H1 (cell line): ENCODE results near the gene IGSF11. TPM values are rescaled to one million over a fixed set of nuclear protein-coding genes. Genes with fewer than 3 reads are reported as not detected.
"Not testable (repeated sequence)": the region's sequence is repeated elsewhere in the genome, so short reads cannot be mapped to it uniquely, and the experiment has no call there.

Experiments used
- CTCF ChIA-PET: fragments of 300-600 bp; sonication (Branson Sonifier 250); formaldehyde crosslinking; loops from one replicate; lab custom pipeline; 2021; ENCODE audit not compliant: partially characterized antibody; lab: Charles Lee
- POLR2A ChIA-PET: fragments of 300-600 bp; sonication (Branson Sonifier 250); formaldehyde crosslinking; loops from one replicate; lab custom pipeline; 2021; ENCODE audit warnings: inconsistent platforms; ENCODE audit not compliant: partially characterized antibody; lab: Charles Lee
- DNase-seq, 2 experiments: peaks; one replicate each; pipeline versions ENCODE4 v3.0.0 to v3.0.0-alpha.2; 2010 to 2022; ENCODE audit warnings: low spot score in 2 of 2, low read depth in 1 of 2, mixed read lengths in 1 of 2
- FAIRE-seq: peaks from 2 replicates; lab custom pipeline; 2011; peaks lifted over from hg19 to GRCh38; lab: Jason Lieb, UNC
- H2AFZ ChIP-seq: 2 replicates; pipeline ENCODE4 v1.8.1; 2012; ENCODE audit warnings: low read length, inconsistent platforms
- H2AK5ac ChIP-seq: 2 replicates; pipeline ENCODE4 v1.6.1; 2013; ENCODE audit warnings: low read depth, low read length
- H2BK120ac ChIP-seq: replicated peaks from 2 replicates; pipeline ENCODE3; 2013; ENCODE audit warnings: low read depth, low read length, inconsistent platforms
- H2BK12ac ChIP-seq: 2 replicates; pipeline ENCODE4 v1.6.1; 2013; ENCODE audit warnings: low read depth, low read length
- H2BK15ac ChIP-seq: 2 replicates; pipeline ENCODE4 v1.6.1; 2013; ENCODE audit warnings: low read length
- H2BK20ac ChIP-seq: 2 replicates; pipeline ENCODE4 v1.6.1; 2013; ENCODE audit warnings: low read length
- H2BK5ac ChIP-seq: 2 replicates; pipeline ENCODE4 v1.6.1; 2013; ENCODE audit warnings: low read depth, low read length
- H3K14ac ChIP-seq: 2 replicates; pipeline ENCODE4 v1.6.1; 2013; ENCODE audit warnings: inconsistent platforms; ENCODE audit not compliant: insufficient read length
- H3K18ac ChIP-seq: 2 replicates; pipeline ENCODE4 v1.6.1; 2013; ENCODE audit warnings: low read length; ENCODE audit errors: extremely low read depth
- H3K23ac ChIP-seq: 2 replicates; pipeline ENCODE4 v1.6.1; 2013; ENCODE audit warnings: inconsistent platforms; ENCODE audit not compliant: insufficient read length
- H3K23me2 ChIP-seq: 2 replicates; pipeline ENCODE4 v1.6.1; 2013; ENCODE audit warnings: low read depth, low read length
- H3K27ac ChIP-seq: 2 replicates; pipeline ENCODE4 v1.6.1; 2011; ENCODE audit warnings: low read depth, low read length, inconsistent platforms
- H3K27me3 ChIP-seq, 4 experiments: replicated peaks in 1 of 4; 1 replicate in 1 of 4; 2 replicates in 3 of 4; pipeline versions ENCODE4 v1.6.1 to v1.8.1; 2011 to 2013; ENCODE audit warnings: low read length in 3 of 4, mild to moderate bottlenecking in 3 of 4, inconsistent platforms in 2 of 4, mixed read lengths in 2 of 4, moderate library complexity in 1 of 4; ENCODE audit not compliant: control insufficient read depth in 3 of 4, insufficient read depth in 3 of 4; ENCODE audit errors: extremely low read depth in 1 of 4
- H3K36me3 ChIP-seq, 4 experiments: 2 replicates each; pipeline versions ENCODE4 v1.6.1 to v1.8.1; 2011 to 2013; ENCODE audit warnings: mild to moderate bottlenecking in 4 of 4, low read length in 3 of 4, moderate library complexity in 2 of 4, control low read depth in 1 of 4, inconsistent platforms in 1 of 4; ENCODE audit not compliant: insufficient read depth in 4 of 4, control insufficient read depth in 2 of 4
- H3K4ac ChIP-seq: replicated peaks from 2 replicates; pipeline ENCODE3; 2013; ENCODE audit warnings: low read length, low read depth, mixed read lengths, inconsistent platforms; ENCODE audit not compliant: insufficient read length
- H3K4me1 ChIP-seq, 4 experiments: replicated peaks in 1 of 4; 1 replicate in 1 of 4; 2 replicates in 3 of 4; pipeline versions ENCODE4 v1.6.1 to v1.8.1; 2011 to 2013; ENCODE audit warnings: low read length in 3 of 4, inconsistent platforms in 2 of 4, mixed read lengths in 1 of 4; ENCODE audit not compliant: insufficient read depth in 4 of 4, control insufficient read depth in 3 of 4
- H3K4me2 ChIP-seq, 2 experiments: 2 replicates each; pipeline versions ENCODE4 v1.6.1 to v1.8.1; 2011 to 2013; ENCODE audit warnings: low read depth in 2 of 2, low read length in 2 of 2, control low read depth in 1 of 2, inconsistent platforms in 1 of 2, mild to moderate bottlenecking in 1 of 2; ENCODE audit not compliant: insufficient read depth in 1 of 2
- H3K4me3 ChIP-seq, 4 experiments: fragments of 200-600, 300-600 bp in 1 of 4; sonication (generic), shearing (Covaris generic), sonication (Bioruptor Twin) in 1 of 4; 2 replicates each; pipeline versions ENCODE4 v1.5.1 to v1.8.1; 2011 to 2016; ENCODE audit warnings: low read length in 4 of 4, low read depth in 3 of 4, control low read depth in 2 of 4, inconsistent platforms in 2 of 4, mild to moderate bottlenecking in 2 of 4, mixed read lengths in 1 of 4, moderate library complexity in 1 of 4; ENCODE audit not compliant: insufficient read depth in 2 of 4; ENCODE audit errors: extremely low read depth in 1 of 4
- H3K56ac ChIP-seq: replicated peaks from 2 replicates; pipeline ENCODE3; 2013; ENCODE audit warnings: low read depth, mild to moderate bottlenecking, mixed read lengths, low read length, inconsistent platforms; ENCODE audit not compliant: insufficient read length
- H3K79me1 ChIP-seq: 2 replicates; pipeline ENCODE4 v1.6.1; 2013; ENCODE audit warnings: low read depth, low read length, control low read depth
- H3K79me2 ChIP-seq, 2 experiments: 2 replicates each; pipeline versions ENCODE4 v1.6.1 to v1.8.1; 2012 to 2013; ENCODE audit warnings: low read length in 2 of 2, mild to moderate bottlenecking in 2 of 2, inconsistent platforms in 1 of 2; ENCODE audit not compliant: insufficient read depth in 2 of 2, control insufficient read depth in 1 of 2
- H3K9ac ChIP-seq, 4 experiments: replicated peaks in 1 of 4; 1 replicate in 1 of 4; 2 replicates in 3 of 4; pipeline versions ENCODE4 v1.6.1 to v1.8.1; 2011 to 2013; ENCODE audit warnings: low read depth in 3 of 4, low read length in 3 of 4, control low read depth in 2 of 4, mild to moderate bottlenecking in 2 of 4, moderate library complexity in 2 of 4, inconsistent platforms in 1 of 4; ENCODE audit errors: extremely low read depth in 1 of 4
- H3K9me3 ChIP-seq, 2 experiments: 2 replicates each; pipeline versions ENCODE4 v1.6.1 to v1.8.1; 2012 to 2013; ENCODE audit warnings: mild to moderate bottlenecking in 2 of 2, moderate library complexity in 2 of 2, control low read depth in 1 of 2, inconsistent platforms in 1 of 2, low read depth in 1 of 2, low read length in 1 of 2, mixed read lengths in 1 of 2; ENCODE audit not compliant: insufficient read depth in 2 of 2
- H4K20me1 ChIP-seq, 2 experiments: replicated peaks in 1 of 2; 2 replicates each; pipeline versions ENCODE3 to v1.8.1; 2011 to 2013; ENCODE audit warnings: inconsistent platforms in 2 of 2, low read length in 2 of 2, mild to moderate bottlenecking in 1 of 2; ENCODE audit not compliant: insufficient read depth in 2 of 2, control insufficient read depth in 1 of 2
- H4K5ac ChIP-seq: 2 replicates; pipeline ENCODE4 v1.6.1; 2013; ENCODE audit warnings: low read length, low read depth, mixed read lengths, inconsistent platforms; ENCODE audit not compliant: insufficient read length
- H4K8ac ChIP-seq: 2 replicates; pipeline ENCODE4 v1.8.0; 2013; ENCODE audit warnings: mild to moderate bottlenecking, moderate library complexity, low read length, inconsistent platforms; ENCODE audit not compliant: insufficient read depth; ENCODE audit errors: extremely low read depth
- H4K91ac ChIP-seq: replicated peaks from 2 replicates; pipeline ENCODE3; 2013; ENCODE audit warnings: low read length, mixed read lengths, inconsistent platforms; ENCODE audit not compliant: insufficient read length
- GTF2F1 ChIP-seq: IDR thresholded peaks from 2 replicates; pipeline ENCODE4 v1.6.1; 2012; ENCODE audit warnings: low read depth, low read length, improper control_type of control experiment, borderline replicate concordance
- JUN ChIP-seq: IDR thresholded peaks from 2 replicates; pipeline ENCODE4 v1.6.1; 2011; ENCODE audit warnings: low read depth, mild to moderate bottlenecking, improper control_type of control experiment, low read length
- MAFK ChIP-seq: IDR thresholded peaks from 2 replicates; pipeline ENCODE4 v1.6.1; 2012; ENCODE audit warnings: low read depth, mild to moderate bottlenecking, improper control_type of control experiment, low read length
- POLR2A ChIP-seq, 2 experiments: IDR thresholded peaks; 1 replicate in 1 of 2; 2 replicates in 1 of 2; pipeline ENCODE4 v1.6.1; 2011; ENCODE audit warnings: low read depth in 2 of 2, low read length in 2 of 2, mild to moderate bottlenecking in 2 of 2; ENCODE audit errors: control extremely low read depth in 1 of 2
- POU5F1 ChIP-seq: IDR thresholded peaks from 2 replicates; pipeline ENCODE4 v1.6.1; 2011; ENCODE audit warnings: low read depth, mild to moderate bottlenecking, low read length, moderate library complexity
- SAP30 ChIP-seq: fragments of 300-600 bp; sonication (generic); IDR thresholded peaks from 2 replicates; pipeline ENCODE4 v1.7.1; 2012; ENCODE audit warnings: low read length, moderate library complexity, mild to moderate bottlenecking, inconsistent platforms; ENCODE audit not compliant: insufficient read depth, insufficient replicate concordance
- WGBS, 2 experiments: shearing (Covaris generic) in 1 of 2; methylation state at CpG; one replicate each; pipeline versions ENCODE4 v1.1.6 to v1.1.7; 2013 to 2015; ENCODE audit warnings: low lambda C conversion rate in 2 of 2, mixed read lengths in 2 of 2, inconsistent platforms in 1 of 2, low coverage in 1 of 2, missing lambda C conversion rate in 1 of 2; ENCODE audit not compliant: insufficient replicate concordance in 2 of 2, insufficient coverage in 1 of 2, insufficient read length in 1 of 2; ENCODE audit errors: extremely low coverage in 1 of 2, missing lambda C conversion rate in 1 of 2; 5-methylcytosine and 5-hydroxymethylcytosine counted together
- polyA plus RNA-seq, 7 experiments: library from polyadenylated mRNA; depleted of rRNA in 3 of 7; stranded (reverse) in 5 of 7; unstranded in 2 of 7; fragments of >200 nt in 5 of 7; fragments of 200-250 nt in 2 of 7; gene quantifications; 1 replicate in 5 of 7; 2 replicates in 1 of 7; 4 replicates in 1 of 7; pipeline versions ENCODE4 v1.2.1 to v1.2.3, GENCODE V29; 2011 to 2013; ENCODE audit warnings: missing spikeins in 2 of 7, mixed read lengths in 2 of 7
- total RNA-seq: library from RNA; stranded (reverse); fragmentation: NEBNext Ultra II Directional; extraction: Animal tissue kit (Norgen Biotek cat#: 25700); gene quantifications from 2 replicates; pipeline ENCODE4 v1.2.1, GENCODE V29; 2021
- TF ChIP-seq, protein P1 (sequence below): IDR thresholded peaks from 2 replicates; pipeline ENCODE4 v1.6.1; 2012; ENCODE audit warnings: inconsistent platforms
- TF ChIP-seq, protein P2 (sequence below): IDR thresholded peaks from 2 replicates; pipeline ENCODE4 v1.6.1; 2011; ENCODE audit warnings: low read depth, mild to moderate bottlenecking, low read length; ENCODE audit not compliant: insufficient read depth

Gene IGSF11
- total and polyA plus RNA-seq, 2 of the 8 experiments (the other 6 are each of a cell fraction or from before 2014, with no cell fraction given), result 1.1 to 4.1 TPM

DNA sequence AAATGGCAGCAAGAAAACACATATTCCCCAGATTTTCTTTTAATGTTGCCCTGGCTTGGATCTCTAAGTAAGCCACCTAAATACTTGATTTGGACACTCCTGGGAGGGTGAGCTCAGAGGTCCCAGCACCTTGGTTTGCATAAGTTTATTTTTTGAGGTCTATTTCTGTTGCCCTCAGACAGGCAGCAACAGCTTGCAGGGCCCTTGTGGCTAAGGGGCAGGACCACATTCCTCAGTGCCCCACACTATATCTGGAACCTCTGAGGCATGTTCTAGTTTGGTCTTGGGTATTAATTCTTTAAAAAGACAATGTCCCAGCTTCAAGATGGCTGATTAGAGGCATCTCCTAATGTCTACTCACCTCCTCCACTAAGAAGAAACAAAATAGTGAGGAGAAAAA lies 57.5 kb downstream of the IGSF11 start (continued):
- TF ChIP-seq JUN, result no peak
- TF ChIP-seq GTF2F1, result no peak
- no peak for TF ChIP-seq POU5F1
- no peak for TF ChIP-seq SAP30
- no peak for TF ChIP-seq POLR2A (IDR thresholded peaks at IDR 0.05; ENCODE audit: control extremely low read depth in 1 of 2, low read depth in 2 of 2, low read length in 2 of 2)
- no peak for TF ChIP-seq MAFK
- TF ChIP-seq, protein P1, sequence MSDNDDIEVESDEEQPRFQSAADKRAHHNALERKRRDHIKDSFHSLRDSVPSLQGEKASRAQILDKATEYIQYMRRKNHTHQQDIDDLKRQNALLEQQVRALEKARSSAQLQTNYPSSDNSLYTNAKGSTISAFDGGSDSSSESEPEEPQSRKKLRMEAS, result no peak
- TF ChIP-seq, protein P2, sequence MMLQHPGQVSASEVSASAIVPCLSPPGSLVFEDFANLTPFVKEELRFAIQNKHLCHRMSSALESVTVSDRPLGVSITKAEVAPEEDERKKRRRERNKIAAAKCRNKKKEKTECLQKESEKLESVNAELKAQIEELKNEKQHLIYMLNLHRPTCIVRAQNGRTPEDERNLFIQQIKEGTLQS, result no peak

DNA sequence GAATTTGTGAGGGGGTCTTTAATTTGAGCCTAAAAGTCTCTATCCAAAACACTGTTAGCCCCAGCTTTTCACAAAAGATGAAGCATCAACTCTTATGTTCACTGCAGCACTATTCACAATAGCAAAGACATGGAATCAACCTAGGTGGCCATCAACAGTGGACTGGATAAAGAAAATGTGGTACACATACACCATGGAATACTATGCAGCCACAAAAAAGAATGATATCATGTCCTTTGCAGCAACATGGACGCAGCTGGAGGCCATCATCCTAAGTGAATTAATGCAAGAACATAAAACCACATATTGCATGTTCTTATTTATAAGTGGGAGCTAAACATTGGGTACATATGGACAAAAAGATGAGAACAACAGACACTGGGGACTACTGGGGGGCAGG lies 59.2 kb downstream of the IGSF11 start:
- H3K9ac ChIP-seq, DNase-seq, H3K4ac ChIP-seq, H2BK12ac ChIP-seq, H3K9me3 ChIP-seq, H2BK120ac ChIP-seq, H3K23ac ChIP-seq, H3K79me2 ChIP-seq, H3K23me2 ChIP-seq, H2BK15ac ChIP-seq, H3K4me2 ChIP-seq, H3K27ac ChIP-seq, H4K20me1 ChIP-seq, FAIRE-seq, H3K4me3 ChIP-seq, H3K27me3 ChIP-seq, H4K8ac ChIP-seq, H4K91ac ChIP-seq, H2AK5ac ChIP-seq, H2BK20ac ChIP-seq, H3K14ac ChIP-seq, H3K56ac ChIP-seq, H3K79me1 ChIP-seq, H3K36me3 ChIP-seq, H2AFZ ChIP-seq, H4K5ac ChIP-seq, H2BK5ac ChIP-seq, H3K18ac ChIP-seq, H3K4me1 ChIP-seq: not testable (repeated sequence)
- 86% methylated on average over 1 of the region's 1 CpG; no CpG with 5 or more reads in 1 of the 2 experiments for WGBS, 2 experiments
- ChIA-PET POLR2A (interaction anchor here (1.0 kb wide), 1 partner anchor 15 kb away, joined by 3 read pairs; no protein-coding TSS in a partner anchor), CTCF (interaction anchor here (1.2 kb wide), 1 partner anchor 12 kb away, joined by 4 read pairs; no protein-coding TSS in a partner anchor)
